Activated T-helper 1 cell treated with anti-CD3 and anti-CD28 coated beads, Interleukin-12 subunit alpha, Interleukin-12 subunit beta, Interleukin-2, Interleukin-4 antibody, amounts not matched to agents 30 ng/mL and 10 ng/mL and 1 ng/mL, durations not matched to agents 14 hours and 24 hours and 36 hours (primary cell): ENCODE results near the gene TNFRSF1A. TPM values are rescaled to one million over a fixed set of nuclear protein-coding genes. Genes with fewer than 3 reads are reported as not detected.
"Not testable (repeated sequence)": the region's sequence is repeated elsewhere in the genome, so short reads cannot be mapped to it uniquely, and the experiment has no call there.

Experiments
- DNase-seq: peaks from one replicate; pipeline ENCODE4 v3.0.0; 2021; ENCODE audit warnings: low spot score
- H3K27ac Mint-ChIP-seq: one replicate; pipeline ENCODE4 v1.8.0; 2021; ENCODE audit warnings: mild to moderate bottlenecking, mixed read lengths
- H3K27me3 Mint-ChIP-seq: one replicate; pipeline ENCODE4 v1.8.0; 2022; ENCODE audit warnings: mild to moderate bottlenecking, moderate library complexity, mixed read lengths; ENCODE audit not compliant: insufficient read depth
- H3K36me3 Mint-ChIP-seq: one replicate; pipeline ENCODE4 v1.8.0; 2021; ENCODE audit warnings: low read depth, mixed read lengths
- H3K4me1 Mint-ChIP-seq: one replicate; pipeline ENCODE4 v1.8.0; 2021; ENCODE audit warnings: low read depth, mixed read lengths
- H3K4me3 Mint-ChIP-seq: one replicate; pipeline ENCODE4 v1.8.0; 2021; ENCODE audit warnings: mild to moderate bottlenecking, moderate library complexity, mixed read lengths
- H3K9me3 Mint-ChIP-seq: one replicate; pipeline ENCODE4 v1.8.0; 2021; ENCODE audit warnings: mixed read lengths
- intact Hi-C: fragments of 100-400 bp; cut with micrococcal nuclease; formaldehyde crosslinking; loops from one replicate; pipeline ENCODE4 v1.15.1; 2024
- total RNA-seq: library from RNA; stranded (reverse); gene quantifications from 2 replicates; pipeline ENCODE4 v1.2.3, GENCODE V29; 2022

TNFRSF1A gene
- total RNA-seq, 1 donor from 2014 or later, result 55.9 TPM

- intact Hi-C loops, result no loop called here
- no peak overlapping the region for H3K27ac Mint-ChIP-seq
- peaks cover 30% of the 10 kb centered on the region for H3K27me3 Mint-ChIP-seq
- H3K4me1 Mint-ChIP-seq, result no peaks in the 10 kb centered on the region
- H3K4me3 Mint-ChIP-seq, result no peak overlapping the region
- no peaks in the 10 kb centered on the region for H3K9me3 Mint-ChIP-seq
- no peak for DNase-seq
- H3K36me3 Mint-ChIP-seq, result no peaks in the 10 kb centered on the region
Measured at GRCh38 chr12:6306151-6306550, 35.7 kb downstream of the TNFRSF1A start.

DNA sequence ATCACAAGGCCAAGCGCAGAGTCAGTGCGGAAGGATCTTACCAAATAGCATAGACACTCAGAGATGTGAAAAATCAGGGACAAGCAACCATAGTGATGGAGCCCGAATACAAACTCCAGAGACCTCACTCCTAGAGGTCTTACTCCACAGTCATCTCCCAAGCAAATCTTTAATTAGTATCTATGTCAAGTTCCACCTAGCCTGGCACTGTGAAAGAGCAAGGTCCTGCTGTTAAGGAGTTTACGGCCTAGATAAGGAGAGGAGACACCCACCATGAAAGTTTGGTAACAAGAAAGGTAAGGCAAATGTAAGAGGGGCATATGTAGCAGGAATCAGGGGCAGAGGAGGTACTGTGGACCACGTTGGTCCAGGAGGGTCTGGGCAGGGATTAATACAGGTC, 38.8 kb downstream of the TNFRSF1A start:
- Mint-ChIP-seq H3K4me3 (no peak overlapping the region), H3K36me3 (no peaks in the 10 kb centered on the region), H3K27me3 (peaks cover 23% of the 10 kb centered on the region), H3K9me3 (no peaks in the 10 kb centered on the region), H3K4me1 (no peaks in the 10 kb centered on the region), H3K27ac (no peak overlapping the region)
- intact Hi-C loops, result no loop called here
- DNase-seq, result no peak

GRCh38 chr12:6302621-6303020, 39.3 kb downstream of the TNFRSF1A start:
- Mint-ChIP-seq H3K36me3 (no peaks in the 10 kb centered on the region), H3K4me3 (no peak overlapping the region), H3K27ac (no peak overlapping the region), H3K27me3 (peaks cover 23% of the 10 kb centered on the region), H3K9me3 (no peaks in the 10 kb centered on the region), H3K4me1 (no peaks in the 10 kb centered on the region)
- no peak for DNase-seq
- intact Hi-C loops, result no loop called here

- no peaks in the 10 kb centered on the region for H3K9me3 Mint-ChIP-seq
- no peak for DNase-seq
- H3K4me1 Mint-ChIP-seq, result no peaks in the 10 kb centered on the region
- intact Hi-C loops, result no loop called here
- H3K4me3 Mint-ChIP-seq, result no peak overlapping the region
- no peaks in the 10 kb centered on the region for H3K36me3 Mint-ChIP-seq
- no peak overlapping the region for H3K27ac Mint-ChIP-seq
- H3K27me3 Mint-ChIP-seq, result peaks cover 21% of the 10 kb centered on the region
Measured at GRCh38 chr12:6301721-6302120, 40.2 kb downstream of the TNFRSF1A start.

GRCh38 chr12:6297170-6297569, 44.7 kb downstream of the TNFRSF1A start:
- Mint-ChIP-seq H3K36me3 (no peaks in the 10 kb centered on the region), H3K4me3 (no peak overlapping the region), H3K9me3 (no peaks in the 10 kb centered on the region), H3K4me1 (no peaks in the 10 kb centered on the region), H3K27me3 (peaks cover 17% of the 10 kb centered on the region), H3K27ac (no peak overlapping the region)
- DNase-seq, result no peak
- intact Hi-C loops, result no loop called here

- no peak overlapping the region for H3K27ac Mint-ChIP-seq
- no peaks in the 10 kb centered on the region for H3K36me3 Mint-ChIP-seq
- H3K4me3 Mint-ChIP-seq, result no peak overlapping the region
- peaks cover 10% of the 10 kb centered on the region for H3K27me3 Mint-ChIP-seq
- DNase-seq, result no peak
- intact Hi-C loops, result no loop called here
- H3K4me1 Mint-ChIP-seq, result no peaks in the 10 kb centered on the region
- H3K9me3 Mint-ChIP-seq, result no peaks in the 10 kb centered on the region
Measured at GRCh38 chr12:6295094-6295811, 46.6 kb downstream of the TNFRSF1A start.

- no peak overlapping the region for H3K4me3 Mint-ChIP-seq
Measured at GRCh38 chr12:6294156-6295093, 47.5 kb downstream of the TNFRSF1A start.

DNA sequence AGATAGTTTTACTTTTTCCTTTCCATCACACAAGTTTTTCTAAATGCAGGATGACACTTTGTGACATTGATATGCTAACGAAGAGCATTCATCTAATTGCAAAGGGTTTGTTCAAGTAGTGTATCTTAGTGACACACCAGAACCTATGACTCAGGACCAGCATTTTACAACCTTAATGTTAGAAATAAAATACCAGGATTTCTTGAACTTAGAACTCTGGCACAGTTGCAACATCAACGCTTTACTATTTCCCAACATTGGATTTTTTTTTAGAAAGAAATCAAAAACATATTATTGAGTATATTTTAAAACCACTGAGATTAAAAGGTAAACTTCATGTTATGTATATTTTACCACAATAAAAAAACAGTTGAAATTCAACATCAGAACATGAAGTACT, 49.3 kb downstream of the TNFRSF1A start:
- Mint-ChIP-seq H3K4me1 (no peaks in the 10 kb centered on the region), H3K4me3 (no peak overlapping the region), H3K9me3 (no peaks in the 10 kb centered on the region), H3K36me3 (no peaks in the 10 kb centered on the region), H3K27me3 (peaks cover 13% of the 10 kb centered on the region), H3K27ac (no peak overlapping the region)
- DNase-seq, result no peak
- intact Hi-C loops, result no loop called here

More at GRCh38 chr12:6294156-6295093, 47.5 kb downstream of the TNFRSF1A start:
- no peak for DNase-seq
- Mint-ChIP-seq H3K27ac (no peak overlapping the region), H3K4me1 (no peaks in the 10 kb centered on the region), H3K9me3 (no peaks in the 10 kb centered on the region), H3K27me3 (peaks cover 9% of the 10 kb centered on the region), H3K36me3 (no peaks in the 10 kb centered on the region)
- intact Hi-C loops, result no loop called here

GRCh38 chr12:6289906-6290305, 52.0 kb downstream of the TNFRSF1A start:
- intact Hi-C loops, DNase-seq, H3K9me3 Mint-ChIP-seq, H3K36me3 Mint-ChIP-seq, H3K4me3 Mint-ChIP-seq, H3K27ac Mint-ChIP-seq, H3K4me1 Mint-ChIP-seq: not testable (repeated sequence)
- H3K27me3 Mint-ChIP-seq, result peaks cover 10% of the 10 kb centered on the region

GRCh38 chr12:6289081-6289480, 52.8 kb downstream of the TNFRSF1A start:
- DNase-seq, H3K27me3 Mint-ChIP-seq, H3K4me1 Mint-ChIP-seq, H3K9me3 Mint-ChIP-seq, intact Hi-C loops, H3K4me3 Mint-ChIP-seq, H3K36me3 Mint-ChIP-seq, H3K27ac Mint-ChIP-seq: not testable (repeated sequence)

GRCh38 chr12:6288235-6288634, 53.6 kb downstream of the TNFRSF1A start:
- peaks cover 11% of the 10 kb centered on the region for H3K27me3 Mint-ChIP-seq
- no peak overlapping the region for H3K4me3 Mint-ChIP-seq
- no peaks in the 10 kb centered on the region for H3K36me3 Mint-ChIP-seq
- H3K9me3 Mint-ChIP-seq, result no peaks in the 10 kb centered on the region
- no peaks in the 10 kb centered on the region for H3K4me1 Mint-ChIP-seq
- DNase-seq, result no peak
- intact Hi-C loops, result no loop called here
- no peak overlapping the region for H3K27ac Mint-ChIP-seq

GRCh38 chr12:6285532-6286306, 56.2 kb downstream of the TNFRSF1A start:
- DNase-seq, result no peak
- H3K36me3 Mint-ChIP-seq, result no peaks in the 10 kb centered on the region
- no peak overlapping the region for H3K4me3 Mint-ChIP-seq
- peaks cover 11% of the 10 kb centered on the region for H3K27me3 Mint-ChIP-seq
- intact Hi-C loops, result loop anchor here (1.0 kb wide), 5 partner anchors 90 to 319 kb away; no protein-coding TSS in a partner anchor
- no peaks in the 10 kb centered on the region for H3K9me3 Mint-ChIP-seq
- H3K27ac Mint-ChIP-seq, result no peak overlapping the region
- no peaks in the 10 kb centered on the region for H3K4me1 Mint-ChIP-seq
